CD4-positive, alpha-beta T cell treated with Interleukin-15 for 4 hours (primary cell): Measurements from ENCODE around the gene LOC101059915.
"Not testable (repeated sequence)": the region's sequence is repeated elsewhere in the genome, so short reads cannot be mapped to it uniquely, and the experiment has no call there.

Experiments
- DNase-seq: peaks from one replicate; pipeline ENCODE4 v3.0.0-alpha.2; 2020; ENCODE audit warnings: low spot score

LOC101059915 gene

GRCh38 chrX:71640002-71640401 lies 27.3 kb upstream of the LOC101059915 start:
- no peak for DNase-seq

DNA sequence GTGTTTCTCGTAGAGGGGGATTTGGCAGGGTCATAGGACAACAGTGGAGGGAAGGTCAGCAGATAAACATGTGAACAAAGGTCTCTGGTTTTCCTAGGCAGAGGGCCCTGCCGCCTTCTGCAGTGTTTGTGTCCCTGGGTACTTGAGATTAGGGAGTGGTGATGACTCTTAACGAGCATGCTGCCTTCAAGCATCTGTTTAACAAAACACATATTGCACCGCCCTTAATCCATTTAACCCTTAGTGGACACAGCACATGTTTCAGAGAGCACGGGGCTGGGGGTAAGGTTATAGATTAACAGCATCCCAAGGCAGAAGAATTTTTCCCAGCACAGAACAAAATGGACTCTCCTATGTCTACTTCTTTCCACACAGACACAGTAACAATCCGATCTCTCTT lies 22.9 kb upstream of the LOC101059915 start:
- not testable (repeated sequence) for DNase-seq

DNA sequence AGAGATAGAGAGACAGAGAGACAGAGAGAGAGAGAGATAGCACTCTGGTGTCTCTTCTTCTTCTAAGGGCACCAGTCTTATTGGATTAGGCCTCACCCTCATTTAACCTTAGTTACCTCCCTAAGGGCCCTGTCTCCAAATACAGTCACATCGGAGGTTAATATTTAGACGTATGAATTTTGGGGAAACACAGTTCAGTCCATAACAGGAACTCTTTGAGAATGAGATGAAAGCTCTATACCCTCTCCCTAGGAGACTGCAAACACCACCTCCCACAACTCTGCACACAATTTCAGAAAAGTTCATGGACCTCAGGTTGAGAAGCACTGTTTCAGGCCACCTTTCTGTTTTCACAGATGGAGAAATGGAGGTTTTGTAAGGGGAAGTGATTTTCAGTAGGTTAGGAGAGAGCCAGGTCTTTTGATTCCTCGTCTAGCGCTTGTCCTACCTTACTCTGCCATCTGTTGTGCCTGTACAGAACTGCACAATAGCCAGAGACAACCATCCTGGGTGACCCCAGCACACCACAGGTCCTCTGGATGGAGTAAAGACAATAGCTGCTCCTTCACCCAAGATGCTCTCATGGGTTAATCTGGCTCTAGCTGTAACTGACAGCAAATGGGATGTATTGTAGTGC lies 16.9 kb upstream of the LOC101059915 start:
- DNase-seq, result peak; percentile 43

DNA sequence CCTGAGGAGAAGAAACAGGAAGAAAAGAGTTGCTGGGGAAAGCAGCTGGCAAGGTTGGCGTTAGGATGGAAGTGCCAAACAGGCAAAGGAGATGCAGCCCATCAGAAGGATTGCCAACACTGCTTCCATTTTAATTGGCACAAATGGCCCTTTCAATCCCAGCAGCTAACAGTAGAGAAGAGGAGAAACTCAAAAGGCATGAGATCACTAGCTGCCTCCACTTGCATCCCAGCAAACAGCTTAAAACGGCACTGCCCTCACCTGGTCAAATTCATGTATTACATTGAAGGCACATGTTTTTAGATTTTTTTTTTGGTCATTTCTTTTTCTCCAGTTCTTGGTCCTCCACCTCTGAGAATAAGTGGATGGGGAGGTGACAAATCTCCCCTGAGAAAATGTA lies 14.9 kb upstream of the LOC101059915 start:
- peak; percentile 61 for DNase-seq

DNA sequence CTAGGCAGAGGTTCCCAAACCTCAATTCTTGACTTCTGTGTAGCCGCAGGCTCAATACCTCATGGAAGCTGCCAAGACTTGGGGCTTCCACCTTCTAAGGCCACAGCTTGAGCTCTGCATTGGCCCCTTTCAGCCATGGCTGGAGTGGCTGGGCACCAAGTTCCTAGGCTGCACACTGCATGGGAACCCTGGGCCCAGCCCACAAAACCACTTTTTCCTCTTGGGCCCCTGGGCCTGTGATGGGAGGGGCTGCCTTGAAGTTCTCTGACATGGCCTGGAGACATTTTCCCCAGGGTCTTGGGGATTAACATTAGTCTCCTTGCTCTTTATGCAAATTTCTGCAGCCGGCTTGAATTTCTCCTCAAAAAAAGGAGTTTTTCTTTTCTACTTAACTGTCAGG lies 14.0 kb upstream of the LOC101059915 start:
- no peak for DNase-seq

GRCh38 chrX:71657267-71657666 lies 10.1 kb upstream of the LOC101059915 start:
- DNase-seq, result no peak

DNA sequence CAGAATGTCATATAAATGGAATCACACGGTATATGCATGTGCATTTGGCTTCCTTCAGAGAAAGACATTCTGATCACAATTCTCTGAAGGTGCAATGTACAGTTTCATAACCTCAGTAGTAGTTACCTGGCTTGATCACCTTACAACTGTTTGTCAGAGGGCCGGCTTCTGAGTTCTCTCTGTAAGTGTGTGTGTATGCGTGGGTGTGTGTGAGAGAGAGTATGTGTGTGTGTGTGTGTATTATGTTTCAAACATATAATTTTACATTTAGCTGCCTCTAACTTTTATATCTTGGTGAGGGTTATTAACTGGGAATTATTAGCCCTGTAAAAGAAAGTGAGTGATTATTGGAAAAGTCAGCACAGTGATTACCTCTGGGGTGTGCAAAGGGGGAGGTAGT lies 8.0 kb upstream of the LOC101059915 start:
- no peak for DNase-seq

- no peak for DNase-seq
Measured at GRCh38 chrX:71659959-71660358, 7.4 kb upstream of the LOC101059915 start.

DNA sequence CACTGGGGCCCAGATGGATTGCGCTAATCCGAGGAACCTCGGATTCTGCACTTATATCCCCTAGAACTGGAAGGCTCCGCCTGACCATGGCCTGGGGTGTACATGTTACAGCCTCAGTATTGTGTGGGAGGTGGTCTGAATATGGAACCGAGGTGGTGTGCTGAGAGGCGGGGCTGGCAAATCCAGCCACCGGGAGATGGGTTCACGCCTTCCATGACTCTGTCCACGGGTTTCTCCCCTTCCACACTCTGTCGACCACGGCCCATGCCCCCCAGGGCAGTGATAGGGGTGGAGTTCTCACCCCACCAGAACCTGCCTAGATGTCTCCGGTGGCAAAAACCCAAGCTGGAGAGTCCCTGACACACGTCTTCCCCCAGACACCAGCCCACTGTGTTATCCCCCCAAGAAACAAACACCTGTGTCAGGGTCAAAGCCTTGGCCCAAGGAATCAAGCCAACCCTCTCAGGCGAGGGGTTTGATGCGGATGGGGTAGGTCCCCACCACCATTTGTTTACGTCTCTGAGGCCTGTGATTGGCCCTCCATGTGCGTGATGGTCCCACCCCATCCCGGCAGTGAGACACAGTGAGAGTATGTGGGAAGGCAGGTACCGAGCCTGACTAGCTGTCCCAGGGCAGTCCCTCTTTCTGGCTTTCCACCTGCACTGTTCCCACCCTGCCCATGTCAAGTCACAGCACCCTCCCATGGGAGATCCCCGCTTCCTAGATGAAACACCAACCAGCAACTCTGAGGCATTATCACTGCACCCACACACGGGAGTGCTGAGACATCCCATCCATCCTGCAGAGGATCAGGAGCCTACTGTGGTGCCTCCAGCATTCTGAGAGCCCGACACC lies 6.6 kb upstream of the LOC101059915 start:
- no peak for DNase-seq

DNA sequence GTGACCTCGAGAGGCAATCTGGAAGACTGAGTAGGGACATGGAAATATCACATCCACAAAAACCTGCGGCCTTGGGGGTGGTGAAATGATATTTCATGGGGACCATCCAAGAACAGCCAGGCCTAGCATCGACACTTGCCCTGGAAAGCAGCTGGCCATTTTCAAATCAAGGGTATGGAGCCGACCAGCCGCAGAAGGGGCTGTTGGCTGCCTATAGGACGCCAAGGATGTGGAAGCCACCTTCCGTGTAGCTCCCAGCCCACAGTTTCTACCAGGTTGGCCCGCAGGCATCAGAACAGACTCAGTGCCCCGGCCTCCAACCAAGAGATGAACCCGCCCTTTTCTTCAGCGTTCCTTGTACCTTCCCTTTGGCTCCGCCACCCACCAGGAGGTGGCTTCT lies 5.4 kb upstream of the LOC101059915 start:
- DNase-seq, result no peak

GRCh38 chrX:71662654-71663053 lies 4.7 kb upstream of the LOC101059915 start:
- not testable (repeated sequence) for DNase-seq

DNA sequence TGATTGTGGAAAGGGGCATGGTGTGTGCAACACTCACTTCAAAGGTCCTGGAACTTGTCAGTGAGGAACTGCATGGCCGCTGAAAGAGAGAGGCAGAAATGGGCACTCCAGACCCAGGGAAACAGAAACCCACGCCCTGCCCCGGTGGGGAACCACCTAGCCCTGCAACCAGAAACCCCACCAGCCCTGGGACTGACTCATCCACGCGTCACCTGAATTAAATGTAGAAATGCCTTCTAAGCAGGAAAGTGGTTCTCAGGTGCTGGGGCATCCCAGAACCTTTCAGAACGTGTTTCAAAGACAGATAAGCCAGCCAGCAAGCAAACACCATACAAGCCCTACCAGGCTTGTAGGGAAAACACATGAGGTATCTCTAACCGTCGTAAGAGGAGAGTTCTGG lies 4.1 kb upstream of the LOC101059915 start:
- peak; percentile 57 for DNase-seq

DNA sequence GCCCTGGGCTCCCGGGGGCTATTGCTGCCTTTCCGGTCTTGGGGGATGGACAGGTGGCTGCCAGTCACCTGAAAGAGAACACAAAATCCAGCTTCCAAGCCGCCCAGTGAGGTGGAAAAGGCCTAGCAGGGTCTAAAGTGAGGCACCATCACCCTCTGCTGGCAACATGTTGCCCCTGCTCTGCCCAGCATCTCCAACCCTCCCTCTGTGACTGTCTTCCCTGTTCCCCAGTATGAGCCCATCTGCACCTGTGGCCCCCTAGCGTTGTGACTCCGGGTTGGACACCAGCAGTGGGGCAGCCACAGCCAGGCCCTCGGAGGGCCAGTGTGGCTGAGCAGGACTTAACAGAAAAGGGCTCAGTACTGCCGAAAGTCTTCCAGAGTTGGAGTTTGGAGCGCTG lies 3.1 kb upstream of the LOC101059915 start:
- not testable (repeated sequence) for DNase-seq

DNA sequence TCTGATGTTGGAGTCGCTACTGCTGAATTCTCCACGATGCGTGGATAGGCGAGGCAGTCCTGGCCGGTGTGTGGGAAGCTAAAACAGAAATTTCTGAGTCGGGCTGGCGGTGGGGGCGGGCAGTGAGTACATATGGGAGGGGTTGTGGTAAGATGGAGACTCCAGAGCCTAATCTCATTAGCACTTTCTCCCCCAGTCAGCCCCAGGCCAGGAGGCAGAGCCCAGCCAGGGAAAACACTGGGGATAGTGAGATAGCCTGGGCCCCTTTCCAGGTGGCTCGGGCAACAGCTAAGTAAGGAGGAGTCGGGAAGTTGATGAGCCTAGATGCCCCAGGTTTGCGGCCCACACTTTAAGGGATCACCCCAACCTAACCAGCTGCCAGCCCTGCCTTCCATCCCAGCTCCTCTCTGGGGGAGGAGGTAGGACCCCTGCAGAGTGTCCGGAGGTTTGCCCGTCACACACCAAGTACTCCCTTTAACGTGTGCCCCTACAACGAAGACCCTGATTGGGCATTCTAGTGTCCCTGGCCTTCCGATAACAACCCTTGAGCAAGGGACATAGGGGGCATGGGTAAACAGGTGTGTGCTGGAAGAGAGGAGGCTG lies 2.4 kb upstream of the LOC101059915 start:
- no peak for DNase-seq

- DNase-seq, result no peak
Measured at GRCh38 chrX:71665747-71666146, 1.6 kb upstream of the LOC101059915 start.

DNA sequence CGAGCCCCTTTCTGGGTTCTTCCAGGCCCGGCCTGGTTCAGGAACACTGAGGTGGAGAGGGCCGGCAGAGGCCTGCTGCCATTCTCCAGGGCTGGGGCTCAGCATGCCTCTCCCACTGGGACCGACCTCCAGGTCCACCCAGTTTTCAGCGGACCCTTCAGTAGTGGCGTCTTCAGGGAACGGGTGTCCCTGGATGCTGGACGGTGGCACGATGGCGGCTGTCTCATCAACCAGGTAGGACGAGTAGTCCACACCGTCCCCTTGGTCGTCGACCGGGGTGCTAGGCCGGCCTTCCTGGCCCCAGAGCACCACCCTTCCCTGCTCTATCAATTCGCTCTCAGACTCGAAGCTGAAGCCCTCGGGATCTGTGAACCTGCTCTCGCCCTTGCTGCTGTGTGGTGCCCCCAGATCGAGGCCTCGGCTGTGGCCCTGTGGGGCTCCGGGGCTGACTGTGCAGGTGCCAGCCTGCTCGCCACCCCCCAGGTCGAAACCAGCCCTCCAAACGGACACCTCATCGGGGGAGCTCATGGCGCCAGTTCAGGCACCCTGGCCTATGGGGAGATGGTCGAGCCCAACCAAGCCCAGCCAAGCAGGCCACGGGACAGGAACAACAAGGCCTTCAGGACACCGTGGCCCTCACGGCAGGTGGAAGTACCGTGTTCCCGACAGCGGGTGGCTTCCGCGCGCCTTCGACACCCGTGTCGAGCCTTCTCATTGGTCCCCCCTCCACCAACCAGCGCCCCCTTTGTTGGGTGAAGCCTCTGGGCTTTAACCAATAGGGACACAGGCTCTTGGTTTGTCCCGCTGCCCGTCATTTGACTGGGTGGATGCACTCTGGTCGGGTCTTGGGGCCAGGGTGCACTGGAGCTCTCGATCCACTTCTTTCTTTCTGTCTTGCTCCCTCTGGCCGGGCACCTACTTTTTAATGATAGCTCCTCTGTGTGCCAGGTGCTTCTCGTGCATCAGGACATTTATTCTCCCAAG lies 814 bp upstream of the LOC101059915 start:
- no peak for DNase-seq

GRCh38 chrX:71668248-71668595 lies 876 bp downstream of the LOC101059915 start:
- no peak for DNase-seq

DNA sequence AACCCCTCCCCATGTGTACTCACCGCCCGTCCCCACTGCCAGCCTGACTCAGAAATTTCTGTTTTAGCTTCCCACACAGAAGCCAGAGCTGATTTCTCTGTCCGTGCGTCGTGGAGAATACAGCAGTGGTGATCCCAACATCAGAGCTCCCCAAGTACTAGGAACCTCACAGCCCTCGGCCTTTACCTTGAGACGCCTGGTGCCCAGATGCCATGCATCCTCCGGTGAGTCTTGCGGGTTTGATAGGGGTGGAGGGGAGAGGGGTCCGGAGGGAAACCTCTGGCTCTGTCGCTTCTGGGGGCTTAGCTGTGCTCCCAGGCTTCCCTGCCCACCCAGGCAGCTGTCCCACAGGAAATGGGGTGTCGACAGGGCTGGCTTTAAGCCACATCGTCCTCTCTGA lies 2.1 kb downstream of the LOC101059915 start:
- no peak for DNase-seq

DNA sequence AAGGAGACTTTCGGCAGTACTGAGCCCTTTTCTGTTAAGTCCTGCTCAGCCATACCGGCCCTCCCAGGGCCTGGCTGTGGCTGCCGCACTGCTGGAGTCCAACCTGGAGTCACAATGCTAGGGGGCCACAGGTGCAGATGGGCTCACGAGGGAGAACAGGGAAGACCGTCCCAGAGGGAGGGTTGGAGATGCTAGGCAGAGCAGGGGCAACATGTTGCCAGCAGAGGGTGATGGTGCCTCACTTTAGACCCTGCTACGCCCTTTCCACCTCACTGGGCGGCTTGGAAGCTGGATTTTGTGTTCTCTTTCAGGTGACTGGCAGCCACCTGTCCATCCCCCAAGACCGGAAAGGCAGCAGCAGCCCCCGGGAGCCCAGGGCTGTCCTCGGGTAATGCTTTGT lies 2.6 kb downstream of the LOC101059915 start:
- DNase-seq, result peak; percentile 25

GRCh38 chrX:71671043-71671780 lies 3.9 kb downstream of the LOC101059915 start:
- peak; percentile 4 for DNase-seq

- no peak for DNase-seq
Measured at GRCh38 chrX:71671938-71672337, 4.6 kb downstream of the LOC101059915 start.
